B cell (primary cell): Measurements from ENCODE around the gene LRP5.

ENCODE experiments used
- EZH2 ChIP-seq: IDR thresholded peaks from 2 replicates; pipeline ENCODE4 v1.6.1; 2012; ENCODE audit warnings: borderline replicate concordance, low read depth, mild to moderate bottlenecking, moderate library complexity, low read length; ENCODE audit not compliant: insufficient read depth, poor library complexity, severe bottlenecking
- TF ChIP-seq, protein P1 (sequence below): fragments of 200-600 bp; IDR thresholded peaks from one replicate; pipeline ENCODE4 v1.8.0; 2022; ENCODE audit warnings: antibody characterized with exemption, mild to moderate bottlenecking

DNA sequence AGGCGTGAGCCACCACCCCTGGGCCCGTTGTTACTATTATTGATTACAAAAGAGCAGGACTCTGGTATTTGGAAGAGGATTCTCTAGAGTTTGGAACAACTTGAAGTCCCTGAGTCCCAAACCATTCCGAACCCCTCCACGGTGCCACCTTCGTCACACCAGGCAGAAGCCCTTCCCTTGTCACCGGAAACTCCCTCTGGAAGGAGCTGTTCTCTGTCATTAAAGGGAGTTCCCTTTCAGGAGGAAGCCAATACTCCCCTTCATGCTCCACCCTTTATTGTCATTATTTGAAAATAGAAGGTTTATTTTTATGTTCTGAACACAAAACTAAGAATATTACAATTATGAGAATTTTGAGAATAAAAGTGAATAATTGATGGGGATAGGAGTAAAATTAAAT lies 35.5 kb upstream of the LRP5 start:
- no peak for TF ChIP-seq EZH2
- TF ChIP-seq, protein P1, sequence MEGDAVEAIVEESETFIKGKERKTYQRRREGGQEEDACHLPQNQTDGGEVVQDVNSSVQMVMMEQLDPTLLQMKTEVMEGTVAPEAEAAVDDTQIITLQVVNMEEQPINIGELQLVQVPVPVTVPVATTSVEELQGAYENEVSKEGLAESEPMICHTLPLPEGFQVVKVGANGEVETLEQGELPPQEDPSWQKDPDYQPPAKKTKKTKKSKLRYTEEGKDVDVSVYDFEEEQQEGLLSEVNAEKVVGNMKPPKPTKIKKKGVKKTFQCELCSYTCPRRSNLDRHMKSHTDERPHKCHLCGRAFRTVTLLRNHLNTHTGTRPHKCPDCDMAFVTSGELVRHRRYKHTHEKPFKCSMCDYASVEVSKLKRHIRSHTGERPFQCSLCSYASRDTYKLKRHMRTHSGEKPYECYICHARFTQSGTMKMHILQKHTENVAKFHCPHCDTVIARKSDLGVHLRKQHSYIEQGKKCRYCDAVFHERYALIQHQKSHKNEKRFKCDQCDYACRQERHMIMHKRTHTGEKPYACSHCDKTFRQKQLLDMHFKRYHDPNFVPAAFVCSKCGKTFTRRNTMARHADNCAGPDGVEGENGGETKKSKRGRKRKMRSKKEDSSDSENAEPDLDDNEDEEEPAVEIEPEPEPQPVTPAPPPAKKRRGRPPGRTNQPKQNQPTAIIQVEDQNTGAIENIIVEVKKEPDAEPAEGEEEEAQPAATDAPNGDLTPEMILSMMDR = no peak
